ENCODE data around the gene MFSD2B.

The MFSD2B gene

GRCh38 chr2:24022324-24022974 is 12.6 kb downstream of the MFSD2B start:
- TF ChIP-seq CTCF (IDR thresholded peaks at IDR 0.05), result no peak
- H3K4me3 ChIP-seq (ENCODE audit: low read depth, low read length), result no peak overlapping the region
- H3K4me1 ChIP-seq, result no peaks in the 10 kb centered on the region
- H3K79me2 ChIP-seq, result no peaks in the 10 kb centered on the region
- no peak overlapping the region for H3K9ac ChIP-seq
- H3K27me3 ChIP-seq (ENCODE audit: control insufficient read depth, insufficient read depth, low read length), result no peaks in the 10 kb centered on the region
- no peak overlapping the region for H2AFZ ChIP-seq
- H3K27ac ChIP-seq, result no peak overlapping the region
- no peaks in the 10 kb centered on the region for H3K36me3 ChIP-seq (ENCODE audit: control insufficient read depth, insufficient read depth, low read length)
- H3K9me3 ChIP-seq (ENCODE audit: control insufficient read depth, low read length), result no peaks in the 10 kb centered on the region
- no peak overlapping the region for H3K4me2 ChIP-seq (ENCODE audit: low read length)

GRCh38 chr2:24022975-24023575 is 13.2 kb downstream of the MFSD2B start:
- Histone ChIP-seq H2AFZ (no peak overlapping the region), H3K27me3 (ENCODE audit: control insufficient read depth, insufficient read depth, low read length) (no peaks in the 10 kb centered on the region), H3K4me2 (ENCODE audit: low read length) (no peak overlapping the region), H3K9ac (no peak overlapping the region), H3K4me3 (ENCODE audit: low read depth, low read length) (no peak overlapping the region), H3K79me2 (no peaks in the 10 kb centered on the region), H3K4me1 (no peaks in the 10 kb centered on the region), H3K27ac (no peak overlapping the region), H3K9me3 (ENCODE audit: control insufficient read depth, low read length) (no peaks in the 10 kb centered on the region), H3K36me3 (ENCODE audit: control insufficient read depth, insufficient read depth, low read length) (no peaks in the 10 kb centered on the region)
- no peak for TF ChIP-seq CTCF (IDR thresholded peaks at IDR 0.05)

GRCh38 chr2:24024018-24024417 is 14.1 kb downstream of the MFSD2B start:
- no peaks in the 10 kb centered on the region for H3K36me3 ChIP-seq (ENCODE audit: control insufficient read depth, insufficient read depth, low read length)
- TF ChIP-seq CTCF (IDR thresholded peaks at IDR 0.05), result no peak
- H3K27ac ChIP-seq, result no peak overlapping the region
- H3K4me1 ChIP-seq, result no peaks in the 10 kb centered on the region
- no peak overlapping the region for H3K4me2 ChIP-seq (ENCODE audit: low read length)
- H3K27me3 ChIP-seq (ENCODE audit: control insufficient read depth, insufficient read depth, low read length), result no peaks in the 10 kb centered on the region
- no peak overlapping the region for H3K4me3 ChIP-seq (ENCODE audit: low read depth, low read length)
- no peaks in the 10 kb centered on the region for H3K9me3 ChIP-seq (ENCODE audit: control insufficient read depth, low read length)
- no peak overlapping the region for H3K9ac ChIP-seq
- no peak overlapping the region for H2AFZ ChIP-seq
- no peaks in the 10 kb centered on the region for H3K79me2 ChIP-seq

- Histone ChIP-seq H3K36me3 (ENCODE audit: control insufficient read depth, insufficient read depth, low read length) (no peaks in the 10 kb centered on the region), H3K27ac (no peak overlapping the region), H3K79me2 (no peaks in the 10 kb centered on the region), H3K27me3 (ENCODE audit: control insufficient read depth, insufficient read depth, low read length) (no peaks in the 10 kb centered on the region), H3K4me1 (no peaks in the 10 kb centered on the region), H2AFZ (no peak overlapping the region), H3K9ac (no peak overlapping the region), H3K4me3 (ENCODE audit: low read depth, low read length) (no peak overlapping the region), H3K4me2 (ENCODE audit: low read length) (no peak overlapping the region), H3K9me3 (ENCODE audit: control insufficient read depth, low read length) (no peaks in the 10 kb centered on the region)
- TF ChIP-seq CTCF (IDR thresholded peaks at IDR 0.05), result no peak
Observed at GRCh38 chr2:24024996-24025663, 15.2 kb downstream of the MFSD2B start.

Measured in parathyroid adenoma (tissue), 2 donors.